ENCODE data around the gene HOMER3. TPM values are rescaled to one million over a fixed set of nuclear protein-coding genes. Genes with fewer than 3 reads are reported as not detected.

The HOMER3 gene
- total and polyA plus RNA-seq, 2 experiments from 2014 or later: 64.6 to 107 TPM

DNA sequence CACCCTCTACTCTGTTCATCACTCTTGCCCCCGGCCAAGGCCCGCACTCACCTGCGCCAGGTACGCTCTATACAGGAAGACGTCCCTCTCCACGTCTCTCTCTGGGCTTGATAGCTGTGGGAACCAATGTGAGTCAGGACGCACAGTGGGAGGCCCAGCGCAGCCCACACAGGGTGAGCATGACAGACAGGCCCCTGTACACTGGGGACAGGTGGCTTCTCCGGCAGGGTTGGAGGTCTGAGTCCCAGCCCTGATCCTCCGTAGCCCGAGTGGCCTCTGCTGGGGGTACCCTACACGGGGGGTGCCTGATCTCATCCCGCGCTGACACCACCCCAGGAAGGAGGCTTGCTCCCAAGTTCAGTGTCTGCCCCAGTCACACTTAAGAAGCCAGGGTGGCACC lies 28.1 kb downstream of the HOMER3 start:
- WGBS, 2 experiments (ENCODE audit: low coverage in 1 of 2, low lambda C conversion rate in 2 of 2, missing lambda C conversion rate in 2 of 2): 90 to 95% methylated on average over 11 to 14 of the region's 14 CpGs
- Histone ChIP-seq H3K36me3 (ENCODE audit: low read depth) (no peaks in the 10 kb centered on the region), H3K27ac (no peak overlapping the region), H3F3A (ENCODE audit: insufficient read depth) (peaks cover under 1% of the 10 kb centered on the region; the same call in 1 of the 2 replicates), H3K79me2 (ENCODE audit: insufficient read depth) (peaks cover 80% of the 10 kb centered on the region), H3K9me2 (ENCODE audit: insufficient read depth) (no peaks in the 10 kb centered on the region), H3K9me3 (ENCODE audit: low read depth) (no peaks in the 10 kb centered on the region), H3K27me3 (replicated peaks; ENCODE audit: insufficient read depth) (no peaks in the 10 kb centered on the region), H3K4me1 (ENCODE audit: insufficient read depth) (peaks cover 9% of the 10 kb centered on the region), H3K4me3 (no peak overlapping the region), H2AFZ (no peak overlapping the region), H4K20me1 (ENCODE audit: insufficient read depth) (no peaks in the 10 kb centered on the region), H3K4me2 (ENCODE audit: unreplicated experiment) (no peak overlapping the region), H3K9ac (no peak overlapping the region)
- in situ Hi-C loops (cut with MboI): no loop called here
- DNase-seq: no peak
- TF ChIP-seq EZH2phosphoT487 (IDR thresholded peaks at IDR 0.05; ENCODE audit: insufficient read depth, low read depth) (no peak), EZH2 (IDR thresholded peaks at IDR 0.05; ENCODE audit: insufficient read depth, poor library complexity, severe bottlenecking) (no peak)

DNA sequence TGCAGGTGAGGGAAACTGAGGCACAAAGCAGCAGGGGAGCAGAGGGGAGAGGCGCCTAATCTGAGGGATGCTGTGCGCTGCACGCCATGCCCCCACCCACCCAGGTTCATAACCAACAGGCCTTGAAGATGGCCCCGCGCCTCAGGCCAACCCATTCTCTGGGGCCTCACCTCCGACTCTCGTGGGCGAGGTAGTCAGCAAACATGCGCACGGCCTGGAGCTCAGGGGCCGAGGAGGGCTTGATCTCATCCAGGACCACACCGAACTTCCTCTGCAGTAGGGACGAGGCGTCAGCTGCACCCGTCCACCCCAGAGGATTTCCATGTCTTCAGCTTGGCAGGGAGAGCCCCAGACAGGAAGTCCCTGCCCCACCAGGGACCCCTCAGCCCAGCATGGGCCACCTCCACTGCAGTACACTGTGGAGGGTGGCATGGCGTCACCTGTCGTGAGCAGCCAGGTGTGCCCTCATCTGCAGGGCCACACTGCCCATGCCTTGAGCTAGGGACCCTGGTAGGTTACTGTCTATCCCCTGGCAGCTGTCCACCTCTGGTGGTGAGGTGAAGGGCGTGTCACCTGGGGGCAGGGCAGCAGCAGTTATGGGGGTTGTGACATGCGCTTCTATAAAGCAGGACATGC lies 30.1 kb downstream of the HOMER3 start:
- no peaks in the 10 kb centered on the region for H3K36me3 ChIP-seq (ENCODE audit: low read depth)
- DNase-seq: no peak
- 95 to 96% methylated on average over 17 to 19 of the region's 19 CpGs for WGBS, 2 experiments (ENCODE audit: low coverage in 1 of 2, low lambda C conversion rate in 2 of 2, missing lambda C conversion rate in 2 of 2)

DNA sequence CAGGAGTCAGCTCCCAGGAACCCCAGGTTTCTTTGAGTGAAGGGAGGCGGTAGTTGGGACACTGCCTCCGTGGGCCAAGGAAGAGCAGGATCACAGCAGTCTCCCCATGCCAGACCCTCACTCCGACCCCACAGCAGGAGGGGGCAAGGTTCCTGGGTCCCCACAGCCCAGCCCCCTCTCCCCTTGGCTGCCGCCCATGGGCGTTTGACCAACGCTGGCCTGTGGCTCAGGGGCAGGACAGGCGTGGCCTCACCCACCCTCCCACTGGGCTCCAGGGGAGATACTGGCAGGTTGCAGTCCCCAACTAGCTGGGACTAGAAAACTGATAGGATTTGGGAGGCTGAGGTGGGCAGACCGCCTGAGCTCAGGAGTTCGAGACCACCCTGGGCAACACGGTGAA lies 31.0 kb downstream of the HOMER3 start:
- Histone ChIP-seq H3K79me2 (ENCODE audit: insufficient read depth) (peaks cover 51% of the 10 kb centered on the region), H3K27me3 (replicated peaks; ENCODE audit: insufficient read depth) (no peaks in the 10 kb centered on the region), H3F3A (ENCODE audit: insufficient read depth) (no peaks in the 10 kb centered on the region), H2AFZ (no peak overlapping the region), H3K4me3 (no peak overlapping the region), H3K4me1 (ENCODE audit: insufficient read depth) (no peaks in the 10 kb centered on the region), H3K4me2 (ENCODE audit: unreplicated experiment) (no peak overlapping the region), H3K9me3 (ENCODE audit: low read depth) (no peaks in the 10 kb centered on the region), H3K27ac (no peak overlapping the region), H4K20me1 (ENCODE audit: insufficient read depth) (no peaks in the 10 kb centered on the region), H3K36me3 (ENCODE audit: low read depth) (no peaks in the 10 kb centered on the region), H3K9ac (no peak overlapping the region), H3K9me2 (ENCODE audit: insufficient read depth) (no peaks in the 10 kb centered on the region)
- TF ChIP-seq EZH2phosphoT487 (IDR thresholded peaks at IDR 0.05; ENCODE audit: insufficient read depth, low read depth) (no peak), EZH2 (IDR thresholded peaks at IDR 0.05; ENCODE audit: insufficient read depth, poor library complexity, severe bottlenecking) (no peak)
- in situ Hi-C loops (cut with MboI): no loop called here
- no peak for DNase-seq
- WGBS, 2 experiments (ENCODE audit: low coverage in 1 of 2, low lambda C conversion rate in 2 of 2, missing lambda C conversion rate in 2 of 2): 74 to 81% methylated on average over 9 of the region's 10 CpGs

More for the DNA sequence above, 30.1 kb downstream of the HOMER3 start:
- Histone ChIP-seq H3F3A (ENCODE audit: insufficient read depth) (no peaks in the 10 kb centered on the region), H3K9me3 (ENCODE audit: low read depth) (no peaks in the 10 kb centered on the region), H2AFZ (no peak overlapping the region), H3K79me2 (ENCODE audit: insufficient read depth) (peaks cover 60% of the 10 kb centered on the region), H3K9me2 (ENCODE audit: insufficient read depth) (no peaks in the 10 kb centered on the region), H3K4me3 (no peak overlapping the region), H4K20me1 (ENCODE audit: insufficient read depth) (no peaks in the 10 kb centered on the region), H3K27me3 (replicated peaks; ENCODE audit: insufficient read depth) (no peaks in the 10 kb centered on the region), H3K4me1 (ENCODE audit: insufficient read depth) (no peaks in the 10 kb centered on the region), H3K9ac (no peak overlapping the region), H3K4me2 (ENCODE audit: unreplicated experiment) (no peak overlapping the region), H3K27ac (no peak overlapping the region)
- in situ Hi-C loops (cut with MboI): no loop called here
- TF ChIP-seq EZH2 (IDR thresholded peaks at IDR 0.05; ENCODE audit: insufficient read depth, poor library complexity, severe bottlenecking): no peak
- TF ChIP-seq EZH2phosphoT487 (IDR thresholded peaks at IDR 0.05; ENCODE audit: insufficient read depth, low read depth): no peak

DNA sequence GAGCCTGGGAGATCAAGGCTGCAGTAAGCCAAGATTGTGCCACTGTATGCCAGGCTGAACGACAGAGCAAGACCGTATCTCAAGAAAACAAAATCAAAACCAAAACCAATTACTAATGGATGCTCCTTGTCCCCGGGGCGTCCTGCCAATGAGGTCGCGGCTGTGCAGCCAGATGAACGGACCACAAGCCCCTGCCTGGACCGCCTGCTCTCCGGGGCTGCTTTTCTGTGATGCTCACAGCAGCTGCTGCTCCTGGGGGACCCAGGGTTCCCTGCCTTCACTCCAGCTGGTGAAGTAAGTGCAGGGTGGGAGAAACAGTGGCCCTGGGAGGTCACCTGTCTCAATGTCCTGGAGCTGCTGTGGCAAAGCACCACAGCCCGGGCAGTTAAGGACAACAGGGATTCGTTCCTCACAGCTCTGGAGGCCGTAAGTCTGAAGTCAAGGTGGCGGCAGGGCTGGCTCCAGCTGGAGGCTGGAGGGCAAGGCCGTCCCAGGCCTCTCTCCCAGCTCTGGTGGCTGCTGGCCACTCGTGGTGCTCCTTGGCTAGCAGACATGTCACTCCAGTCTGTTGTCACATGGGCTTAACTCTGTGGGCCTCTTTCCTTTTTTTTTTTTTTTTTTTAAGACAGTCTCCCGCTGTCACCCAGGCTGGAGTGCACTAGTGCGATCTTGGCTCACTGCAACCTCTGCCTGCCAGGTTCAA lies 31.9 kb downstream of the HOMER3 start:
- Histone ChIP-seq H3K4me2 (ENCODE audit: unreplicated experiment) (no peak overlapping the region), H3K9me3 (ENCODE audit: low read depth) (no peaks in the 10 kb centered on the region)
- WGBS, 2 experiments (ENCODE audit: low coverage in 1 of 2, low lambda C conversion rate in 2 of 2, missing lambda C conversion rate in 2 of 2): 92 to 93% methylated on average over 17 of the region's 17 CpGs

More for the DNA sequence above, 31.9 kb downstream of the HOMER3 start:
- no peak overlapping the region for H3K27ac ChIP-seq
- no peaks in the 10 kb centered on the region for H4K20me1 ChIP-seq (ENCODE audit: insufficient read depth)
- in situ Hi-C loops (cut with MboI): no loop called here
- peaks cover 42% of the 10 kb centered on the region for H3K79me2 ChIP-seq (ENCODE audit: insufficient read depth)
- DNase-seq: no peak
- no peak for TF ChIP-seq EZH2 (IDR thresholded peaks at IDR 0.05; ENCODE audit: insufficient read depth, poor library complexity, severe bottlenecking)
- TF ChIP-seq EZH2phosphoT487 (IDR thresholded peaks at IDR 0.05; ENCODE audit: insufficient read depth, low read depth): no peak
- H3K4me1 ChIP-seq (ENCODE audit: insufficient read depth): no peaks in the 10 kb centered on the region
- no peak overlapping the region for H2AFZ ChIP-seq
- no peaks in the 10 kb centered on the region for H3K36me3 ChIP-seq (ENCODE audit: low read depth)
- no peak overlapping the region for H3K9ac ChIP-seq
- no peak overlapping the region for H3K4me3 ChIP-seq
- H3K27me3 ChIP-seq (replicated peaks; ENCODE audit: insufficient read depth): no peaks in the 10 kb centered on the region
- H3F3A ChIP-seq (ENCODE audit: insufficient read depth): no peaks in the 10 kb centered on the region
- H3K9me2 ChIP-seq (ENCODE audit: insufficient read depth): no peaks in the 10 kb centered on the region
